NCI-H460 (cell line): ENCODE measurements around the gene RTKN. TPM values are rescaled to one million over a fixed set of nuclear protein-coding genes. Genes with fewer than 3 reads are reported as not detected.
"Not testable (repeated sequence)": the region's sequence is repeated elsewhere in the genome, so short reads cannot be mapped to it uniquely, and the experiment has no call there.

Experiments used
- DNase-seq: peaks from one replicate; pipeline ENCODE4 v3.0.0-alpha.2; 2016; ENCODE audit warnings: low read depth; ENCODE audit errors: extremely low read depth
- total RNA-seq: library from RNA; depleted of rRNA; stranded (reverse); fragments of >200 nt; shearing (Covaris generic); gene quantifications from 2 replicates; pipeline ENCODE4 v1.2.3, GENCODE V29; 2014

RTKN gene
- total RNA-seq, 1 experiment from 2014 or later, result 15.7 TPM

DNA sequence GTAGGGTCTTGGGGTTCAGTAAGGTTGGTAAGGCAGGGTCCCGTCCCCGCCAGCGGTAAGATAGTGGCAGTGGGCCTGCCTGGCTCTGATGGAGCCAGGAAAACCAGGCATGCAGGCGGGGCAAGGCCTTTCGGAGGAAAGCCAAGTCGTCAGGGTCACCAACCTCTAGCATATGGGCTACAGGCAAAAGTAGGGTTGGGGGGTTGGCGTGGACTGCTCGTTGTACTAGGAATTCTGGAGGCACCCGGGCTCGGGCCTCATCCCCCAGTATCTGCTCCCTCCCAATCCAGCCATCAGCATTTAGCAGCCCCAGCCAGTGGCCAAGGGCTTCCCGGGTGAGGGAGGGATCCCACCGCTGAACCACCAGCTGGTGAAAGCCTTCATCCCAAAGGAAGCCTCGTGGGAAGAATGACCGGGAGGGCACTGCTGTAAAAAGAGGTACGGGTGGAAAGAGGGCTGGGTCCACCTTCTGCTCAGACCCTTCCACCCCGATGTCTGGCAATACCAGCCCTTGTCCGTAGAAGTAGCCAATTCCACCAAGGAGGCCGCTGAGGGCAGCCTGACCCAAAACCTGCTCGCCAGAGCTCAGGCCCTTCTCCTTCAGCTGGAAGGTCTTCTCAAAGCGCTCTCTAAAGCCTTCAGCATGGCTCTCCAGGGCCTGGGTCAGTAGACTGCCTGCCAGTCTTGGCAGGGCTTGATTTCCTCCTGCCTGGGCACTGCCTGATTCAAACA is 20.5 kb upstream of the RTKN start:
- no peak for DNase-seq

DNA sequence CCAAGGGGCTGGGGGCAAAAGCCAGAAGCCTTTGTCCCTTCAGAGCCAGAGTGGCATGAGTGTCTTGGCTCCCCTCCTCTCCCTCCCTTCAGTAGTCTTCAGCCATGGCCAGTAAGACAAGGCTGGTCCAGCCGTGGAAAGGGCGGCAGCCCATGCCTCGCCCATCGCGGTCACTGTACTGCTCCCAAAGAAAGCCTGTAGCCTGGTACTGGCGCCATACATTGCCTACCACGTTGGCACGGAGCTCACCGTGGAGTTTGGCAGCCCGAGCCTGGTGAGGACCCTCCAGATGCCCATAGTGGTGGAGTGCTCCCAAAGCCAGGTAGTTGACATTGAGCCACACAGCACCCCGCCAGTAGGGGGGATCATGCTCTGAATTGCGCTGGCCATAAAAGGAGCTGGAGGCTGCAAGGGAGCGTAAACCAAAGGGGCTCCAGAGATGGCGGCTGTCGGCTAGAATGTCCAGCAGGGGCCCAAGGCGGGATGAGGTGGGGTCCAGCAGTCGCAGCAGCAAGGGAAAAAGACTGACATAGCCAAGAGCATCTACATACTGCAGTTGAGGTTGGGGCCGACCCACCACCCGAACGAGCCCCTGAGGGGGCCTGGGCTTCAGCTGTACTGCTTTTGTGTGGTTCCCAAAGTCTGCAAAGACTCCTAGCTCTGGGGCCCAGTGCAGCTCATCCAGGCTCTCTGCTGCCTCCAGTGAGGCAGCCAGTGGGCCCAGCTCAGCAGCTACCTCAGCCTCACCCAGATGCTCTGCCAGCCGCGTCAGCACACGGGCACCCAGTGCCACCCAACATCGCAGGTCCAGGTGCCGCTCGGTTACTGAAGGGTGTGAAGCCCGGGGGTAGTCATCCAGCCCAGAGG is 19.7 kb upstream of the RTKN start:
- DNase-seq, result no peak

DNA sequence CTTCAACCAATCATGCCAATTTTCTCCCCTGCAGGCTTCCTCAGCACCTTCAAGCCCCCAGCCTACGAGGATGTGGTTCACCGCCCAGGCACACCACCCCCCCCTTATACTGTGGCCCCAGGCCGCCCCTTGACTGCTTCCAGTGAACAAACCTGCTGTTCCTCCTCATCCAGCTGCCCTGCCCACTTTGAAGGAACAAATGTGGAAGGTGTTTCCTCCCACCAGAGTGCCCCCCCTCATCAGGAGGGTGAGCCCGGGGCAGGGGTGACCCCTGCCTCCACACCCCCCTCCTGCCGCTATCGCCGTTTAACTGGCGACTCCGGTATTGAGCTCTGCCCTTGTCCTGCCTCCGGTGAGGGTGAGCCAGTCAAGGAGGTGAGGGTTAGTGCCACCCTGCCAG is 18.4 kb upstream of the RTKN start:
- not testable (repeated sequence) for DNase-seq

DNA sequence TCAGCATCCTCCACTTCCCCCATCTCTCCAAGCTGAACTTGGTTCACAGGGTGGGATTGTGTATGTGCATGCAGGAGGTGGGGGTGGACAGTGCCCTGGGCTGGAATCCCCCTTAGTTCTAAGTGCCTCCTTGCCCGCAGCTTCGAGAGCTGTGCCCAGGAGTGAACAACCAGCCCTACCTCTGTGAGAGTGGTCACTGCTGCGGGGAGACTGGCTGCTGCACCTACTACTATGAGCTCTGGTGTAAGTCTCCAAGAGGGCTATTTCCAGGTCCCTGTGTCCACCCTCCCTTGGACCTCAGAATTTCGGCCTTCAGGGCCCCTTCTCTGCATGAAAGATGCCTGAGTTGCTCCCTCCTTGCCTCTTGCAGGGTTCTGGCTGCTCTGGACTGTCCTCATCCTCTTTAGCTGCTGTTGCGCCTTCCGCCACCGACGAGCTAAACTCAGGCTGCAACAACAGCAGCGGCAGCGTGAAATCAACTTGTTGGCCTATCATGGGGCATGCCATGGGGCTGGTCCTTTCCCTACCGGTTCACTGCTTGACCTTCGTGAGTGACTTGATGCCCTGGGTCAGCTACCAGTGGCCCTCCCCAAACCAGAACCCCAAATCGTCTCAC is 17.9 kb upstream of the RTKN start:
- DNase-seq, result not testable (repeated sequence)

GRCh38 chr2:74458938-74459363 is 17.2 kb upstream of the RTKN start:
- no peak for DNase-seq

DNA sequence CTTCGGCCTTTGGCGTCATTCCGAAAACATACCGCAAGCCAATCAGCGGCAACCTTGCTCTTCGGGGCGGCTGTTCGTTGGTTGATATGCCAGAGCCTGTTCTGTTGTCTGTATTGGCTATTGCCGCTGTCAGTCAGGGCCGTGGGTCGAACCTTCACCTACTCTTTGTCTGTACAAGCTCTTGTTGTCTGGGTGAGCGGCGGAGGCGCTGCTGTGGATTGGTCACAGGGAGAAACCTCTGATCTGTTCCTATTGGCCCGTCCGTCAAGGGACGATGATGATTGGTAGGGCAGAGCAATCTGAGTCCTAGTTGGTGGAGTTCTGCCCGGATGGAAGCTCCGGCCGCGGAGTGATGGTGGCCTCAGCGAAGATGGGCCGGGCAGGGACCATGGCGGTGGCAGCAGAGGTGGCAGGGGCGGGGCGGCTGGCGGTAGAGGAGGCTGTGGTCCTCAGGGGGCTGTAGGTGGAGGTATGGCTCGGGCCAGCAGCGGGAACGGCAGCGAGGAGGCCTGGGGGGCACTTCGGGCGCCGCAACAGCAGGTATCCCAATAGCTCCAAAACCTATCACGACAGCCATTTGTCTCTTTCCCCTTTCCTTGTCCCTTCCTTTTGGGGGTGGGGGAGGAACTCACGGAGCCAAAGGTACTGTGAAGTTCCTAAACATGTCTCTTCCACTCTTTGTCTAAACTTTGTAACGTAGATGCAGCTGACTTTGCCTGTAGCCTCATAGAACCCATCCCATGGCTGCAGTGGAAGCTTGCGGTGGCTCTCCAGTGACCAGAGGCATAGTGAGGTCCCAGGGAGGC is 16.6 kb upstream of the RTKN start, which contains the start of gene WBP1:
TSS of gene WBP1 (plus strand) at position 307 of the 806 bp plus-strand sequence. CDS start at position 472, 165 bp downstream.
- peak; percentile 100 for DNase-seq

DNA sequence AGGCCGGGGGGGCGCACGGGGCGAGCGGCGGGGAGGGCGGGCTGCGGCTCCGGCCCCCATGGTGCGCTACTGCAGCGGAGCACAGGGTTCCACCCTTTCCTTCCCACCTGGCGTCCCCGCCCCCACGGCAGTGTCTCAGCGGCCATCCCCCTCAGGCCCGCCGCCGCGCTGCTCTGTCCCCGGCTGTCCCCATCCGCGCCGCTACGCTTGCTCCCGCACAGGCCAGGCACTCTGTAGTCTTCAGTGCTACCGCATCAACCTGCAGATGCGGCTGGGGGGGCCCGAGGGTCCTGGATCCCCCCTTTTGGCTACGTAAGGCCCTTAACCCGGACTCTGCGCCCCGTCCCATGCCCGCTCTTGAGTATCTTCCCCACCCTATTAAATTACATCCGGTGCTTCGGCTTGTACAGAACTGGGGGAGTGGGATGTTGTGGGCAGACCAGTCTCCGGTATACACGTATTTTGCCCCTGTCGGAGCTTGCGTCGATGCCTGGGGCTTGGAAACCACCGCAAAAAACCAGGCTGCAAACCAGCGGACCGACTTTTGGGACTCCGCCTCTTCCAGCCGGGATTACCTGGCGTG is 15.9 kb upstream of the RTKN start:
- no peak for DNase-seq

- DNase-seq, result no peak
Measured at GRCh38 chr2:74457129-74457548, 15.4 kb upstream of the RTKN start.

DNA sequence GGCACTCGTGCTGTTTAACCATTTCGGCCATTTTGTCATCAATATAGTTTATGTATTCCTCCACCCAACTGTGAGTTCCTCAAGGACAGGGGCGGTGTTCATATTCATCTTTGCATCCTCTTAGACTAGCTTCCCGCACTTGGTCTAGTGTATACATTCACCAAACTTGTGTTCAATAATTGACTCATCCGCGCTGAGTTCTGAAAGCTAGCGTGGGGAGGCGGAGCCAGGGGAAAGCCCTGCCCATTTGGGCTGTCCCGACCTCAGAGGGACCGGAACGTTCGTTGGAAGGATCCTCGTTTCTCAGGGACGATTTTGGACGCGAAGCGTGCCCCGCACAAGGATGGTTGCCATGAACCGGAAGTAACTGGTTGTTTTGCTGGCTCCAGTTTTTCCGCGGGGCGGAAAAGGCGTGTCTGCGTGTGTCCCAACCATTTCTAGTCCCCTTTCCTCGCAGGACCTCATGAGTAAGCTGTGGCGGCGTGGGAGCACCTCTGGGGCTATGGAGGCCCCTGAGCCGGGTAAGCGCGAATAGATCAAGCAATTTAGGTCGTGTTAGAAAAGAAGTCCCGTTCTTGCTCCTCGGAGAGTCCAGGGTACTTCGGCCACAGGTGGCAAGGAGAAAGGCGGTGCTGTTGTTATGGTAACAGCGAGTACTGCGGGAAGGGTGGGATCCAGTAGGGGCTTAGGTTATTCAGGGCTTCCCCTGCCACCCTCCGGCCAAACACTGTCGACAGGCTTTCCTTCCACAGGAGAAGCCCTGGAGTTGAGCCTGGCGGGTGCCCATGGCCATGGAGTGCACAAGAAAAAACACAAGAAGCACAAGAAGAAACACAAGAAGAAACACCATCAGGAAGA is 13.1 kb upstream of the RTKN start, which contains the start of gene INO80B:
TSS of gene INO80B (plus strand) at position 434 of the 858 bp plus-strand sequence. CDS start at position 464, 30 bp downstream.
- peak; percentile 98 for DNase-seq

DNA sequence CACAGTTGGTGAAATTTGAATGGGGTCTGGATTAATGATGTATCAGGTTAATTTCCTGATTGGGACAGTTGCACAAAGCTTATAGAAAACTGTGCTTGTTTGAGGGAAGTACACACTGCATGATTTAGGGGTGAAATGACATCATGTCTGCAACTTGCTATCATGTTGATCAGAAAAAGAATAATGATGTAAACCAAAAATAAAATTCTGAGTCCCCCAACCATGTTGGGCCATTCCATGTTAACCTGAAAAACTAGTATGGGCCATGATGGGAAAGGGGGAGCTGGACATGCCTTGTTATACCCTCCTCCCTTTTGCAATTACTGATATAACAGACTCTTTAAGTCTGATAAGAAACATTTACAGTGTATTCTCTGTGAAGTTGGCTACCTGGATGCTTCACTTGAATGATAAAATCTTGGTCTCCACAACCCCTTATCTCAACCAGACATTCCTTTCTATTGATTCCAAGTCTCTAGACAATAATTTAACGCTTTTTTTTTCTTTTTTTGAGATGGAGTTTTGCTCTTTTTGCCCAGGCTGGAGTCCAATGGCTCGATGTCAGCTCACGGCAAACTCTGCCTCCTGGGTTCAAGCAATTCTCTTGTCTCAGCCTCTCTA is 8.9 kb upstream of the RTKN start:
- no peak for DNase-seq

DNA sequence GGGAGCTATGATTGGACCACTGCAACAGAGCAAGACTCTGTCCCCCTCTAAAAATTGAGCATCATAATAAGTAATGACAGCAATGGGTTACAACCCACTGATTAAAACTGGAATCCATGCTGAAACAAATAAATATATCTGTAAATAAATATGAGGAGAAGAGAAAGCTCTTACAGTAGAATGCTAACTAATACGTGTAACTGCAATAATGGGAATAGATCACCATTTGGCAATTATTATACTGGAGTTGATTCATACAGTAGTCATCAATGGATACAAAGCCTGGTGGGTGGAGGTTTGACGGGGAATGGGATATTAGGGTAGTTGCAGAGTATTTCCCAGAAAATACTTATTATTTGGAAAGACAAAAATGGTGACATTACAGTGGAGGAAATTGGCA is 7.0 kb upstream of the RTKN start:
- DNase-seq, result no peak

DNA sequence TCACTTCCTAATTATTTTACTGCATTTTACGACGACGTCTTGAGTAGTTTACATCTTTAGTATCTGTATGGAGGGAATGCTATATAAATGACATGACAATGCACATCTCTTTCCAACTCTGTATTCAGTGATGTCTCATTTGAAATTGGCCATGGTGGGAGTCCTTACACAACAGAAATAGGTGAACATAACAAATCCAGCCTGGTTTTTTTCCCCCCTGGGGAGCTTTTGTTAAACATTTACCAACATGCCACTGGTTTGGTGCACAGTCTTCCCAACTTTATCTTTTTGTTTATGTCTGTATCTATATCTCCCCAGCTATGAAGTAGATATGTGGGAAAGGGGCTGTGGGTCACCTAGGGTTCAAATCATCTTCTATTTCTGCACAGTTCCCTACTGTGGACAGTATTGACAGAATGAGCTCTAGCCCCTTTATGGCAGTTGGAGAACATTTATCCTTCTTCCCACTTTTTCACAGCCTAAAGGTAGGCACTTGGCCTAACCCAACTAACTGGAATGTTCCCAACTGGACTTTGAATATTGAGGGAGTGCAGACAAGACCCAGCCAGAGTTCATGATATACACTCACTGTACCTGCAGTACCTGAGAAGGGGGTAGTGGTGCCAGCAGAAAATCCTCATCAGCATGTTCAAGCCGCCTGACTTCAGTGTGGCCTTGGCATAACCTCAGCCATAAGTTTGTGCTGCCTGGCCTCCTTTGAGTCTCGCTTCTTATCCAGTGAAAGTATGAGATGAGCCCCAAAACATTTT is 5.7 kb upstream of the RTKN start:
- DNase-seq, result no peak

GRCh38 chr2:74444498-74445318 is 3.0 kb upstream of the RTKN start:
- DNase-seq, result no peak

DNA sequence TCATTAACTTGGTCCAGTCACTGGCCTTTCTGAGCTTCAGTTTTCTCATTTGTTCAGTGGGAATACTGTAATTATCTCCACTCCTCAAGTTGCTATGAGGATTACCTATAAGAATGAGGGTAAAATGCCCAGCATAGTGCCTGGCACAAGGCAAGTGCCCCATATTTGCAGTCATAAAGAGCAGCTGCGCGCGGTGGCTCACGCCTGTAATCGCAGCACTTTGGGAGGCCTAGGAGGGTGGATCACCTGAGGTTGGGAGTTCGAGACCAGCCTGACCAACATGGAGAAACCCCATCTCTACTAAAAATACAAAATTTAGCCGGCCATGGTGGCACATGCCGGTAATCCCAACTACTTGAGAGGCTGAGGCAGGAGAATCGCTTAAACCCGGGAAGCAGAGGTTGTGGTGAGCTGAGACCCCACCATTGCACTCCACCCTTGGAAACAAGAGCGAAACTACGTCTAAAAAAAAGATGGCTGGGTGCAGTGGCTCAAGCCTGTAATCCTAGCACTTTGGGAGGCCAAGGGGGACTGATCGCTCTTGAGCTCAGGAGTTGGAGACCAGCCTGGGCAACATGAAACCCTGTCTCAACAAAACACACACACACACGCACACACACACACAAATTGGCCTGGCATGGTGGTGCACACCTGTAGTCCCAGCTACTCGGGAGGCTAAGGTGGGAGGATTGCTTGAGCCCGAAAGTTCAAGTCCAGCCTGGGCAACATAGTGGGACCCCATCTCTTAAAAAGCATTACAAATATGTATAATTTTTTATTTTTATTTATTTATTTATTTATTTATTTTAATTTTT is 953 bp upstream of the RTKN start:
- not testable (repeated sequence) for DNase-seq

GRCh38 chr2:74441170-74441689 is 507 bp downstream of the RTKN start:
- DNase-seq, result no peak
